ENCODE measurements around the gene ACADVL.
A peak's percentile ranks its signal among the peaks of the same experiment; 100 is the strongest.

The ACADVL gene

DNA sequence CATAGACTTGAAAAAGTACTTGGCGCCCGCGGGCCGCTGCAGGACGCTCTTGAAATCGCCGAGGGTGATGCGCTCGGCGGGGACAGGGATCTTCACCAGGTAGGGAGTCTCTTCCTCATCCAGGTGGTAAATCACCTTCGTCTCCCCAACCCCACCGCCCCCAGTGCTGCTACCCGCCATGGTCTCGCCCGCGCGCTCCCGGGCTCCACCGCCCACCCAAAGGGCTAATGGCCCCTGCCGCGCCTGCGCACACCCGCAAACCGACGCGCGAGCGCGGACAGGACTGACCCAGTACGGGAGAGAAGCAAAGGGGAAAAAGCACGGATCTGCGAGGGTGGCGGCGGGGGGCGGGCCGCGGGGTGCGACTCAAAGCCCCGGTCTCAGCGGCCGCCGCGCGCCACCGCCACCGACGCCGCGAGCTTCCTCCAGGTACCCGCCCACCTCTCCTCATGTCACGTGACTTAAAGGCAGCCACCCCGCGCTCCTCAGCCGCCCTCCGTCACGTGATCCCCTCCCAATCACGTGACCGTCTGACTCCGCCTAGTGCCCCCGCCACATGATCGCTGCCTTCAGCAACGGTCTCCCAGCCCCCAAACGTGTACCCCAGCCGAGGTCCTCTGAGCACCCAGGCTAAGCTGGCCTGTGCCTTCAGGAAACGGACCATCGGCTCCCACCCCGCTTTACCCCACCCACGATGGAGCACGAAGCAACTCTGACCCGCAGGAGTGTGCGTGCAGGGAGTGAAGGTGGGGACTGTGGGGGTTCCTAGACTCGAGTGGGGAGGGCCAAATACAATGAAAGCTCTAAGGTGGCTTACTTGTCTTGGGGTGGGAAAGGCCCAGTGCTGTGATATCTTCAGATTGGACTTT lies 14.6 kb downstream of the ACADVL start, which contains the start of gene DVL2:
DVL2 (minus strand) TSS at position 435 of the 869 bp plus-strand sequence; CDS start at position 180, 255 bp downstream.
- peaks cover 44% of the 10 kb centered on the region for H3K4me1 ChIP-seq (ENCODE audit: control insufficient read depth, low read length)

DNA sequence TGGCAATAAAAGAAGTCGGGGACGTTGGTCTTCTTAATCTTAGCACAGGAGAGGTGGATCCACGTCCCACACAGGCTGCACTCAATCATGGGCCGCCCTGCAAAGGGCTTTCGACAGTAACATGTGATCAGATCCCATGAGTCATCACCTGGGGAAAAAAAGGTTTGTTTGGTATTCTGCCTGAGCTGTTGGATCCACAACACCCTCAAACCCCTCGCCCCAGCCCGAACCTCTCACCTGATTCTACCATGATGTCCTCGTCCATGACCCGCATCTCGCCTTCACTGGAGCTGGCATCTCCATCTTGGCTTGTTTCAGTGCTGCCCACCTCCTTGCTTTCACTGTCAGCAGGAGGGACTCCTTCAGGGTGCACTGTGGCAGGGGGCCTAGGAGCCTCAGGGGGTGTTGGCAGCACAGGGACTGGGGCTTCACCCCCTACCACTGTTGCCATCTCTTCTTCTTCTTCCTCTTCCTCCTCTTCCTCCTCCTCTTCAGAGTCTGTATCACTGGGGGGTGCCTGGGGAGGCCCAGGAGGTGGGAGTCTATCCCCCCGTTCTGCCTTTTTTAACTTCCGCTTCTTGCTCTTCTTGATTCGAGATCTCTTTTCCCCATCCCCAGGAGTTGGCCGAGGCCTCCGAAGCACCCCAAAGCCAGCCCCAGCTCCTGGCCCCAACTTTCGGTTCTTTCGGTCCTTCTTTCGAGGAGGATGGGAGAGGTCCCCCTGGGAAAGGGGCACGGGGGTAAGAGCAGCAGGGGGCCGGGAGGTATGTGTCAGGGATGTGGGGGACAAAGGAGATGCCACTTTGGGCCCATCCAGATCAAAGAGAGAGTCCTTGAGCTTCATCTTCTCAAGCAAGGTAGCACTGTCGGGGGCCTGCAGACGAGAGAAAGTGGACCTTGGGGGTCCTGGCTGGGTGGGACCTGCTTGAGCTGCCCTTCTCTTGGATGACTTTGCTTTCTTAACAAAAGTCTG lies 16.2 kb downstream of the ACADVL start:
- H3K4me2 ChIP-seq (ENCODE audit: low read length) = peak overlapping the region; percentile 69
- no peaks in the 10 kb centered on the region for H3K27me3 ChIP-seq (ENCODE audit: control insufficient read depth, low read length)
- H3K4me3 ChIP-seq (ENCODE audit: low read length) = no peak overlapping the region
- H3K4me1 ChIP-seq (ENCODE audit: control insufficient read depth, low read length) = peaks cover 57% of the 10 kb centered on the region
- TF ChIP-seq, protein P1, sequence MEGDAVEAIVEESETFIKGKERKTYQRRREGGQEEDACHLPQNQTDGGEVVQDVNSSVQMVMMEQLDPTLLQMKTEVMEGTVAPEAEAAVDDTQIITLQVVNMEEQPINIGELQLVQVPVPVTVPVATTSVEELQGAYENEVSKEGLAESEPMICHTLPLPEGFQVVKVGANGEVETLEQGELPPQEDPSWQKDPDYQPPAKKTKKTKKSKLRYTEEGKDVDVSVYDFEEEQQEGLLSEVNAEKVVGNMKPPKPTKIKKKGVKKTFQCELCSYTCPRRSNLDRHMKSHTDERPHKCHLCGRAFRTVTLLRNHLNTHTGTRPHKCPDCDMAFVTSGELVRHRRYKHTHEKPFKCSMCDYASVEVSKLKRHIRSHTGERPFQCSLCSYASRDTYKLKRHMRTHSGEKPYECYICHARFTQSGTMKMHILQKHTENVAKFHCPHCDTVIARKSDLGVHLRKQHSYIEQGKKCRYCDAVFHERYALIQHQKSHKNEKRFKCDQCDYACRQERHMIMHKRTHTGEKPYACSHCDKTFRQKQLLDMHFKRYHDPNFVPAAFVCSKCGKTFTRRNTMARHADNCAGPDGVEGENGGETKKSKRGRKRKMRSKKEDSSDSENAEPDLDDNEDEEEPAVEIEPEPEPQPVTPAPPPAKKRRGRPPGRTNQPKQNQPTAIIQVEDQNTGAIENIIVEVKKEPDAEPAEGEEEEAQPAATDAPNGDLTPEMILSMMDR (IDR thresholded peaks at IDR 0.05; ENCODE audit: low read depth, low read length, poor library complexity, severe bottlenecking) = no peak
- no peak for TF ChIP-seq EZH2phosphoT487 (IDR thresholded peaks at IDR 0.05; ENCODE audit: borderline replicate concordance, low read length)
- H3K9me2 ChIP-seq (replicated peaks; ENCODE audit: control insufficient read depth, low read length) = no peaks in the 10 kb centered on the region
- H3K36me3 ChIP-seq (ENCODE audit: control insufficient read depth, low read length) = peaks cover 70% of the 10 kb centered on the region
- H3K79me2 ChIP-seq (ENCODE audit: control insufficient read depth, low read length) = peaks cover 80% of the 10 kb centered on the region
- H4K20me1 ChIP-seq (ENCODE audit: control insufficient read depth, insufficient read depth, low read depth, low read length) = peaks cover 17% of the 10 kb centered on the region
- H3K9me3 ChIP-seq (ENCODE audit: control insufficient read depth, insufficient read depth, low read length) = no peaks in the 10 kb centered on the region
- peaks cover 39% of the 10 kb centered on the region for H3F3A ChIP-seq (ENCODE audit: control insufficient read depth, insufficient read depth)
- H3K27ac ChIP-seq (ENCODE audit: low read depth, low read length) = no peak overlapping the region

More for the DNA sequence above, 14.6 kb downstream of the ACADVL start, which contains the start of gene DVL2:
- peaks cover 30% of the 10 kb centered on the region for H3F3A ChIP-seq (ENCODE audit: control insufficient read depth, insufficient read depth)
- H3K4me2 ChIP-seq (ENCODE audit: low read length) = peak within 1 kb of the TSS; percentile 69
- H3K9me3 ChIP-seq (ENCODE audit: control insufficient read depth, insufficient read depth, low read length) = no peaks in the 10 kb centered on the region
- H3K36me3 ChIP-seq (ENCODE audit: control insufficient read depth, low read length) = peaks cover 77% of the 10 kb centered on the region
- H3K4me3 ChIP-seq (ENCODE audit: low read length) = peak within 1 kb of the TSS; percentile 88
- H3K27ac ChIP-seq (ENCODE audit: low read depth, low read length) = peak within 1 kb of the TSS; percentile 85
- TF ChIP-seq, protein P1 (IDR thresholded peaks at IDR 0.05; ENCODE audit: low read depth, low read length, poor library complexity, severe bottlenecking) = no peak
- TF ChIP-seq EZH2phosphoT487 (IDR thresholded peaks at IDR 0.05; ENCODE audit: borderline replicate concordance, low read length) = no peak
- H3K27me3 ChIP-seq (ENCODE audit: control insufficient read depth, low read length) = no peaks in the 10 kb centered on the region
- no peaks in the 10 kb centered on the region for H3K9me2 ChIP-seq (replicated peaks; ENCODE audit: control insufficient read depth, low read length)
- peaks cover 17% of the 10 kb centered on the region for H4K20me1 ChIP-seq (ENCODE audit: control insufficient read depth, insufficient read depth, low read depth, low read length)
- H3K79me2 ChIP-seq (ENCODE audit: control insufficient read depth, low read length) = peaks cover 83% of the 10 kb centered on the region

DNA sequence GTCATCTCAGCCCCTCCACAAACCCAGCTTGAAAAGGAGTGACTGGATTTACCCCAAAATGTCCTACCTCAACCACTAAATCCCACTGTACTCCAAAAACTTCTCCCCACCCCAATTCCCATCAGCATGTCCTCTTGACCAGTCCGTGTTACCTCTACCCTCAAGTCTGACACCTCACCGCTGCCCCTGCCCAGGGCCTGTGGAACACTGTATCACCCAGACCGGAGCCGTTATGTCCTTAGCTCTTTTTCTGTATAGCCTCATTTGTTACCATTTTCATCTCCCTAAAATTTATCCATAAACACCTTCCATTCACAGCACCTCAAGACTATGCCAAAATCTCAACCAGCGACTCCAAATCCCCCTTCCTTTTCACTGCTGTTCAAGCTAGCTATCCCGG lies 17.1 kb downstream of the ACADVL start:
- Histone ChIP-seq H3K4me2 (ENCODE audit: low read length) (peak overlapping the region; percentile 67), H3K79me2 (ENCODE audit: control insufficient read depth, low read length) (peaks cover 80% of the 10 kb centered on the region), H3K4me1 (ENCODE audit: control insufficient read depth, low read length) (peaks cover 61% of the 10 kb centered on the region), H3K36me3 (ENCODE audit: control insufficient read depth, low read length) (peaks cover 71% of the 10 kb centered on the region), H3F3A (ENCODE audit: control insufficient read depth, insufficient read depth) (peaks cover 46% of the 10 kb centered on the region), H4K20me1 (ENCODE audit: control insufficient read depth, insufficient read depth, low read depth, low read length) (peaks cover 15% of the 10 kb centered on the region), H3K27me3 (ENCODE audit: control insufficient read depth, low read length) (no peaks in the 10 kb centered on the region), H3K9me2 (replicated peaks; ENCODE audit: control insufficient read depth, low read length) (no peaks in the 10 kb centered on the region), H3K27ac (ENCODE audit: low read depth, low read length) (peak overlapping the region; percentile 84), H3K4me3 (ENCODE audit: low read length) (peak overlapping the region; percentile 97), H3K9me3 (ENCODE audit: control insufficient read depth, insufficient read depth, low read length) (no peaks in the 10 kb centered on the region)
- TF ChIP-seq, protein P1 (IDR thresholded peaks at IDR 0.05; ENCODE audit: low read depth, low read length, poor library complexity, severe bottlenecking) = no peak
- TF ChIP-seq EZH2phosphoT487 (IDR thresholded peaks at IDR 0.05; ENCODE audit: borderline replicate concordance, low read length) = no peak

All from DOHH2 (cell line).